H1 (cell line): ENCODE results near the gene TAS2R19. TPM values are rescaled to one million over a fixed set of nuclear protein-coding genes. Genes with fewer than 3 reads are reported as not detected.

Experiments
- CTCF ChIA-PET: fragments of 300-600 bp; sonication (Branson Sonifier 250); formaldehyde crosslinking; loops from one replicate; lab custom pipeline; 2021; ENCODE audit not compliant: partially characterized antibody; lab: Charles Lee
- POLR2A ChIA-PET: fragments of 300-600 bp; sonication (Branson Sonifier 250); formaldehyde crosslinking; loops from one replicate; lab custom pipeline; 2021; ENCODE audit warnings: inconsistent platforms; ENCODE audit not compliant: partially characterized antibody; lab: Charles Lee
- DNase-seq, 2 experiments: peaks; one replicate each; pipeline versions ENCODE4 v3.0.0 to v3.0.0-alpha.2; 2010 to 2022; ENCODE audit warnings: low spot score in 2 of 2, low read depth in 1 of 2, mixed read lengths in 1 of 2
- FAIRE-seq: peaks from 2 replicates; lab custom pipeline; 2011; peaks lifted over from hg19 to GRCh38; lab: Jason Lieb, UNC
- H2AFZ ChIP-seq: 2 replicates; pipeline ENCODE4 v1.8.1; 2012; ENCODE audit warnings: low read length, inconsistent platforms
- H2AK5ac ChIP-seq: 2 replicates; pipeline ENCODE4 v1.6.1; 2013; ENCODE audit warnings: low read depth, low read length
- H2BK120ac ChIP-seq: replicated peaks from 2 replicates; pipeline ENCODE3; 2013; ENCODE audit warnings: low read depth, low read length, inconsistent platforms
- H2BK12ac ChIP-seq: 2 replicates; pipeline ENCODE4 v1.6.1; 2013; ENCODE audit warnings: low read depth, low read length
- H2BK15ac ChIP-seq: 2 replicates; pipeline ENCODE4 v1.6.1; 2013; ENCODE audit warnings: low read length
- H2BK20ac ChIP-seq: 2 replicates; pipeline ENCODE4 v1.6.1; 2013; ENCODE audit warnings: low read length
- H2BK5ac ChIP-seq: 2 replicates; pipeline ENCODE4 v1.6.1; 2013; ENCODE audit warnings: low read depth, low read length
- H3K14ac ChIP-seq: 2 replicates; pipeline ENCODE4 v1.6.1; 2013; ENCODE audit warnings: inconsistent platforms; ENCODE audit not compliant: insufficient read length
- H3K18ac ChIP-seq: 2 replicates; pipeline ENCODE4 v1.6.1; 2013; ENCODE audit warnings: low read length; ENCODE audit errors: extremely low read depth
- H3K23ac ChIP-seq: 2 replicates; pipeline ENCODE4 v1.6.1; 2013; ENCODE audit warnings: inconsistent platforms; ENCODE audit not compliant: insufficient read length
- H3K23me2 ChIP-seq: 2 replicates; pipeline ENCODE4 v1.6.1; 2013; ENCODE audit warnings: low read depth, low read length
- H3K27ac ChIP-seq: 2 replicates; pipeline ENCODE4 v1.6.1; 2011; ENCODE audit warnings: low read depth, low read length, inconsistent platforms
- H3K27me3 ChIP-seq, 4 experiments: replicated peaks in 1 of 4; 1 replicate in 1 of 4; 2 replicates in 3 of 4; pipeline versions ENCODE4 v1.6.1 to v1.8.1; 2011 to 2013; ENCODE audit warnings: low read length in 3 of 4, mild to moderate bottlenecking in 3 of 4, inconsistent platforms in 2 of 4, mixed read lengths in 2 of 4, moderate library complexity in 1 of 4; ENCODE audit not compliant: control insufficient read depth in 3 of 4, insufficient read depth in 3 of 4; ENCODE audit errors: extremely low read depth in 1 of 4
- H3K36me3 ChIP-seq, 4 experiments: 2 replicates each; pipeline versions ENCODE4 v1.6.1 to v1.8.1; 2011 to 2013; ENCODE audit warnings: mild to moderate bottlenecking in 4 of 4, low read length in 3 of 4, moderate library complexity in 2 of 4, control low read depth in 1 of 4, inconsistent platforms in 1 of 4; ENCODE audit not compliant: insufficient read depth in 4 of 4, control insufficient read depth in 2 of 4
- H3K4ac ChIP-seq: replicated peaks from 2 replicates; pipeline ENCODE3; 2013; ENCODE audit warnings: low read length, low read depth, mixed read lengths, inconsistent platforms; ENCODE audit not compliant: insufficient read length
- H3K4me1 ChIP-seq, 4 experiments: replicated peaks in 1 of 4; 1 replicate in 1 of 4; 2 replicates in 3 of 4; pipeline versions ENCODE4 v1.6.1 to v1.8.1; 2011 to 2013; ENCODE audit warnings: low read length in 3 of 4, inconsistent platforms in 2 of 4, mixed read lengths in 1 of 4; ENCODE audit not compliant: insufficient read depth in 4 of 4, control insufficient read depth in 3 of 4
- H3K4me2 ChIP-seq, 2 experiments: 2 replicates each; pipeline versions ENCODE4 v1.6.1 to v1.8.1; 2011 to 2013; ENCODE audit warnings: low read depth in 2 of 2, low read length in 2 of 2, control low read depth in 1 of 2, inconsistent platforms in 1 of 2, mild to moderate bottlenecking in 1 of 2; ENCODE audit not compliant: insufficient read depth in 1 of 2
- H3K4me3 ChIP-seq, 4 experiments: fragments of 200-600, 300-600 bp in 1 of 4; sonication (generic), shearing (Covaris generic), sonication (Bioruptor Twin) in 1 of 4; 2 replicates each; pipeline versions ENCODE4 v1.5.1 to v1.8.1; 2011 to 2016; ENCODE audit warnings: low read length in 4 of 4, low read depth in 3 of 4, control low read depth in 2 of 4, inconsistent platforms in 2 of 4, mild to moderate bottlenecking in 2 of 4, mixed read lengths in 1 of 4, moderate library complexity in 1 of 4; ENCODE audit not compliant: insufficient read depth in 2 of 4; ENCODE audit errors: extremely low read depth in 1 of 4
- H3K56ac ChIP-seq: replicated peaks from 2 replicates; pipeline ENCODE3; 2013; ENCODE audit warnings: low read depth, mild to moderate bottlenecking, mixed read lengths, low read length, inconsistent platforms; ENCODE audit not compliant: insufficient read length
- H3K79me1 ChIP-seq: 2 replicates; pipeline ENCODE4 v1.6.1; 2013; ENCODE audit warnings: low read depth, low read length, control low read depth
- H3K79me2 ChIP-seq, 2 experiments: 2 replicates each; pipeline versions ENCODE4 v1.6.1 to v1.8.1; 2012 to 2013; ENCODE audit warnings: low read length in 2 of 2, mild to moderate bottlenecking in 2 of 2, inconsistent platforms in 1 of 2; ENCODE audit not compliant: insufficient read depth in 2 of 2, control insufficient read depth in 1 of 2
- H3K9ac ChIP-seq, 4 experiments: replicated peaks in 1 of 4; 1 replicate in 1 of 4; 2 replicates in 3 of 4; pipeline versions ENCODE4 v1.6.1 to v1.8.1; 2011 to 2013; ENCODE audit warnings: low read depth in 3 of 4, low read length in 3 of 4, control low read depth in 2 of 4, mild to moderate bottlenecking in 2 of 4, moderate library complexity in 2 of 4, inconsistent platforms in 1 of 4; ENCODE audit errors: extremely low read depth in 1 of 4
- H3K9me3 ChIP-seq, 2 experiments: 2 replicates each; pipeline versions ENCODE4 v1.6.1 to v1.8.1; 2012 to 2013; ENCODE audit warnings: mild to moderate bottlenecking in 2 of 2, moderate library complexity in 2 of 2, control low read depth in 1 of 2, inconsistent platforms in 1 of 2, low read depth in 1 of 2, low read length in 1 of 2, mixed read lengths in 1 of 2; ENCODE audit not compliant: insufficient read depth in 2 of 2
- H4K20me1 ChIP-seq, 2 experiments: replicated peaks in 1 of 2; 2 replicates each; pipeline versions ENCODE3 to v1.8.1; 2011 to 2013; ENCODE audit warnings: inconsistent platforms in 2 of 2, low read length in 2 of 2, mild to moderate bottlenecking in 1 of 2; ENCODE audit not compliant: insufficient read depth in 2 of 2, control insufficient read depth in 1 of 2
- H4K5ac ChIP-seq: 2 replicates; pipeline ENCODE4 v1.6.1; 2013; ENCODE audit warnings: low read length, low read depth, mixed read lengths, inconsistent platforms; ENCODE audit not compliant: insufficient read length
- H4K8ac ChIP-seq: 2 replicates; pipeline ENCODE4 v1.8.0; 2013; ENCODE audit warnings: mild to moderate bottlenecking, moderate library complexity, low read length, inconsistent platforms; ENCODE audit not compliant: insufficient read depth; ENCODE audit errors: extremely low read depth
- H4K91ac ChIP-seq: replicated peaks from 2 replicates; pipeline ENCODE3; 2013; ENCODE audit warnings: low read length, mixed read lengths, inconsistent platforms; ENCODE audit not compliant: insufficient read length
- CTBP2 ChIP-seq: IDR thresholded peaks from 2 replicates; pipeline ENCODE4 v1.7.0; 2011; ENCODE audit warnings: borderline replicate concordance, mild to moderate bottlenecking, moderate library complexity, mixed read lengths, low read length; ENCODE audit not compliant: insufficient read depth, insufficient read length
- CTCF ChIP-seq, 3 experiments: IDR thresholded peaks; 1 replicate in 2 of 3; 2 replicates in 1 of 3; pipeline versions ENCODE4 v1.5.1 to v1.6.1; 2011; ENCODE audit warnings: low read length in 3 of 3, mild to moderate bottlenecking in 3 of 3, inconsistent platforms in 2 of 3, low read depth in 1 of 3, moderate library complexity in 1 of 3; ENCODE audit not compliant: insufficient read depth in 1 of 3; ENCODE audit errors: control extremely low read depth in 1 of 3
- KDM5A ChIP-seq: fragments of 200-600 bp; IDR thresholded peaks from 2 replicates; pipeline ENCODE4 v1.7.1; 2012; ENCODE audit warnings: mild to moderate bottlenecking, low read length, inconsistent platforms, mixed read lengths
- NANOG ChIP-seq: IDR thresholded peaks from 2 replicates; pipeline ENCODE4 v1.6.1; 2011; ENCODE audit warnings: low read length, low read depth, mild to moderate bottlenecking, inconsistent platforms; ENCODE audit not compliant: insufficient read depth, poor library complexity, severe bottlenecking
- SAP30 ChIP-seq: fragments of 300-600 bp; sonication (generic); IDR thresholded peaks from 2 replicates; pipeline ENCODE4 v1.7.1; 2012; ENCODE audit warnings: low read length, moderate library complexity, mild to moderate bottlenecking, inconsistent platforms; ENCODE audit not compliant: insufficient read depth, insufficient replicate concordance
- SP4 ChIP-seq: IDR thresholded peaks from 2 replicates; pipeline ENCODE4 v1.6.1; 2012; ENCODE audit warnings: low read length, inconsistent platforms
- TAF7 ChIP-seq: optimal IDR thresholded peaks from 2 replicates; pipeline ENCODE3; 2011; ENCODE audit warnings: low read depth, mild to moderate bottlenecking, inconsistent platforms, low read length, moderate library complexity, borderline replicate concordance
- TBP ChIP-seq: IDR thresholded peaks from 2 replicates; pipeline ENCODE4 v1.6.1; 2011; ENCODE audit warnings: low read depth, low read length, improper control_type of control experiment
- ZNF274 ChIP-seq: IDR thresholded peaks from 2 replicates; pipeline ENCODE4 v1.7.0; 2012; ENCODE audit warnings: low read length, borderline replicate concordance; ENCODE audit errors: extremely low read depth
- polyA plus RNA-seq, 7 experiments: library from polyadenylated mRNA; depleted of rRNA in 3 of 7; stranded (reverse) in 5 of 7; unstranded in 2 of 7; fragments of >200 nt in 5 of 7; fragments of 200-250 nt in 2 of 7; gene quantifications; 1 replicate in 5 of 7; 2 replicates in 1 of 7; 4 replicates in 1 of 7; pipeline versions ENCODE4 v1.2.1 to v1.2.3, GENCODE V29; 2011 to 2013; ENCODE audit warnings: missing spikeins in 2 of 7, mixed read lengths in 2 of 7
- total RNA-seq: library from RNA; stranded (reverse); fragmentation: NEBNext Ultra II Directional; extraction: Animal tissue kit (Norgen Biotek cat#: 25700); gene quantifications from 2 replicates; pipeline ENCODE4 v1.2.1, GENCODE V29; 2021

The TAS2R19 gene
- total and polyA plus RNA-seq, 2 of the 8 experiments (the other 6 are each of a cell fraction or from before 2014, with no cell fraction given) = 0.97 to 0.99 TPM

- Histone ChIP-seq H3K4me2 (no peak overlapping the region), H3K79me1 (no peaks in the 10 kb centered on the region), H3K9me3 (no peaks in the 10 kb centered on the region), H3K4me1 (no peaks in the 10 kb centered on the region)
- FAIRE-seq = no peak
- TF ChIP-seq TAF7 (no peak), ZNF274 (no peak), SAP30 (no peak), CTBP2 (no peak), SP4 (no peak), NANOG (no peak), CTCF (IDR thresholded peaks at IDR 0.05; ENCODE audit: control extremely low read depth in 1 of 3, insufficient read depth in 1 of 3, low read depth in 1 of 3, low read length in 3 of 3) (no peak), TBP (no peak), KDM5A (no peak)
- TF ChIP-seq, all 59 proteins: peak for 0
- Histone ChIP-seq H4K20me1 (no peaks in the 10 kb centered on the region), H3K56ac (no peak overlapping the region), H3K4ac (no peak overlapping the region), H2BK5ac (no peak overlapping the region), H2BK20ac (no peak overlapping the region), H3K27ac (no peak overlapping the region), H3K23ac (no peak overlapping the region), H2BK120ac (no peak overlapping the region), H3K9ac (no peak overlapping the region), H4K5ac (no peak overlapping the region), H2AFZ (no peak overlapping the region), H3K14ac (no peak overlapping the region), H4K8ac (no peak overlapping the region), H3K36me3 (no peaks in the 10 kb centered on the region), H2AK5ac (no peak overlapping the region), H3K18ac (no peak overlapping the region), H2BK15ac (no peak overlapping the region), H3K23me2 (no peaks in the 10 kb centered on the region), H3K27me3 (no peaks in the 10 kb centered on the region), H4K91ac (no peak overlapping the region), H3K79me2 (no peaks in the 10 kb centered on the region), H3K4me3 (no peak overlapping the region), H2BK12ac (no peak overlapping the region)
- POLR2A ChIA-PET = interaction anchor here (1.0 kb wide), 1 partner anchor 151 kb away, joined by 3 read pairs; no protein-coding TSS in a partner anchor
- CTCF ChIA-PET = interaction anchor here (0.8 to 2.7 kb wide), 2 partner anchors 52 to 185 kb away, joined by 3 to 5 read pairs; no protein-coding TSS in a partner anchor
- DNase-seq = no peak
These were observed 8.2 kb downstream of the TAS2R19 start for GRCh38 chr12:11014234-11014633.
